ENCODE results near the gene ARHGEF39. TPM values are rescaled to one million over a fixed set of nuclear protein-coding genes. Genes with fewer than 3 reads are reported as not detected.

ARHGEF39 gene
- polyA plus RNA-seq (ENCODE audit: insufficient read length) = 15.4 TPM
- long read RNA-seq, donor 1, partial matches to known transcripts = 0 of 1 reads
- long read RNA-seq, donor 1, other reads (novel, unspliced or antisense) = 0 of 1 reads
- long read RNA-seq, donor 2, partial matches to known transcripts = 0 of 3 reads
- long read RNA-seq, donor 2, other reads (novel, unspliced or antisense) = 0 of 3 reads
- long read RNA-seq, donor 3, partial matches to known transcripts = 25 of 39 reads
- long read RNA-seq, donor 3, other reads (novel, unspliced or antisense) = 11 of 39 reads
- long read RNA-seq, donor 4 = 0 reads
- long read RNA-seq, donor 5, transcript ARHGEF39-201 (9 exons, 3,769 nt) = major isoform, 5 of 5 reads
- long read RNA-seq, donor 5, partial matches to known transcripts = 0 of 5 reads
- long read RNA-seq, donor 5, other reads (novel, unspliced or antisense) = 0 of 5 reads
- long read RNA-seq, donor 6, partial matches to known transcripts = 5 of 33 reads
- long read RNA-seq, donor 6, other reads (novel, unspliced or antisense) = 28 of 33 reads
- long read RNA-seq, donor 7, partial matches to known transcripts = 0 of 2 reads
- long read RNA-seq, donor 7, other reads (novel, unspliced or antisense) = 0 of 2 reads
- long read RNA-seq, donor 8 = 0 reads

DNA sequence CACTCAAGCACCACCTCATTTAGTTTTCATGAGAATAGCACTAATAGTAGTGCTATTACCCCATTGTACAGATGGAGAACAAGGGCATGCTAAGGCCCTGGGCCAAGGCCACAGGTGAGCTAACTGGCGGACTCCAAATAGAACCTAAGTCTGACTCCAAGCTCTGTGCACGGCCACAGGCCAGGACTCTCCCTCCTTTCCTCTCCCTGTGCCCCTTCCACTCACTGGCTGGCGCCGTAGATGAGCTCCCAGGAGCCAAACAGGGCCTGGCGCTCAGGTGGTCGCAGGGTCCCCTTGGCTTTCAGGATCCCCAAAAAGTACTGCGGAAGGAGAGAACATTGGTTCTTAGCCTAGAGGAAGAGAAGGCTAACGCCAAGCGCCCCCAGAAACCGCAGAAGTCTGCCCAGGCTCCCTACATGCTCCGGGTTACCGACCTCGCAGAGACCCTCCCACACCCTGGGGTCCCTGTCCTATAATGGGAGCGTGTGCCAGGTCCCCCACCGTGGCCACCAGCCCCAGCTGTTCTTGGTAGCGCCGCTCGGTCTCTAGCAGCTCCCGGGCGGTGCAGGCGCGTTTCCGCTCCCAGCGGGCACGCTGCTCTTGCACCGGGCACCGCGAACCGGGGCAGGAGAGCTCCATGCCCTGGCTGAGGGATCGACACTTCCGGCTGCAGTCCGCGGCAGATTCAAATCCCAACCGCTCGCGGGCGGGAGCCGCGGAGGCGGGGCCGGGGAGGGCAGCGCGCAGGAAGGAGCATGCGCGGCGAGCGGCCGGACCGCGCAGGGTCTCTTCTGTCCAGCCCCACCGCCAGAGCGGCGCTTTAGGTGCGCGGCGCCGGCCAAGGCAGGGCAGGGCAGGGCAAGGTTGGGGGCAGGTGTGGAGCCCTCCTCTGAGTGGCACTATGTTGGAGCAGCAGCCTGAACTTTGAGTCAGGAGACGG, at the start of gene ARHGEF39:
Gene ARHGEF39 (minus strand): TSS at position 665 of the 940 bp plus-strand sequence. CDS start 26 bp downstream, at position 639.
- peak; percentile 83 for DNase-seq

DNA sequence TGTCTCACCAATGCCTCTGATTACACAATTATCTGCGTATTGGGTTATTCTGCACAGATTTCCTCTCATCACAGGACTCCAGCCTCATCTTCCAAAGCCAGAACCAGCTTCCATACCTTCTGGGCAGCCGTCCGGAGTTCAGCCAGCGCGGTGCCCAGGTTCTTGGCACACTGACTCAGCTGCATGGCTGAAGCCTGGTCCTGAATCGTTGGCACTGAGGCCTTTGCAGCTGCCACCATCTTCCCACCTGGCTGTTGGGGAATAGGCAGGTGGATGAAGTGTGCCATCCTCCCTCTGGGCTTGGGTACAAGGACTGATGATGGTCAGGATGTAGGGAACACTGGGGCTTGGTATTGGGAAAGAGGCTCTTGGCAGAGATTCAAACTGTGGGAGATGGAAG, 49.1 kb upstream of the ARHGEF39 start:
- no peak for DNase-seq

DNA sequence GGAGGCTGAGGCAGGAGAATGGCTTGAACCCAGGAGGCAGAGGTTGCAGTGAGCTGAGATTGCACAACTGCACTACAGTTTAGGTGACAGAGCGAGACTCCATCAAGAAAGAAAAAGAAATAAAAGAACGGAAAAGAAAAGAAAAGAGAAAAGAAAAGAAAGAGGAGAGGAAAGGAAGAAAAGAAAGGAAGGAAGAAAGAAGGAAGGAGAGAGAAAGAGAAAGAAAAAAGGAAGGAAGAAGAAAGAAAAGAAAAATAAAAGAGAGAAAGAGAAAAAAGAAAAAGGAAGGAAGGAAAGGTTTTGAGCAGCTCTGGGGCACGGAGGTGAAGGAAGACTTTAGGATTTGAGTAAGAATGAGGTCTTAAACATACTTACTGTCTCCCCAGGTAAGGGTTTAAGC, 48.6 kb upstream of the ARHGEF39 start:
- DNase-seq = no peak

GRCh38 chr9:35712762-35713400, 47.9 kb upstream of the ARHGEF39 start:
- DNase-seq = no peak

DNA sequence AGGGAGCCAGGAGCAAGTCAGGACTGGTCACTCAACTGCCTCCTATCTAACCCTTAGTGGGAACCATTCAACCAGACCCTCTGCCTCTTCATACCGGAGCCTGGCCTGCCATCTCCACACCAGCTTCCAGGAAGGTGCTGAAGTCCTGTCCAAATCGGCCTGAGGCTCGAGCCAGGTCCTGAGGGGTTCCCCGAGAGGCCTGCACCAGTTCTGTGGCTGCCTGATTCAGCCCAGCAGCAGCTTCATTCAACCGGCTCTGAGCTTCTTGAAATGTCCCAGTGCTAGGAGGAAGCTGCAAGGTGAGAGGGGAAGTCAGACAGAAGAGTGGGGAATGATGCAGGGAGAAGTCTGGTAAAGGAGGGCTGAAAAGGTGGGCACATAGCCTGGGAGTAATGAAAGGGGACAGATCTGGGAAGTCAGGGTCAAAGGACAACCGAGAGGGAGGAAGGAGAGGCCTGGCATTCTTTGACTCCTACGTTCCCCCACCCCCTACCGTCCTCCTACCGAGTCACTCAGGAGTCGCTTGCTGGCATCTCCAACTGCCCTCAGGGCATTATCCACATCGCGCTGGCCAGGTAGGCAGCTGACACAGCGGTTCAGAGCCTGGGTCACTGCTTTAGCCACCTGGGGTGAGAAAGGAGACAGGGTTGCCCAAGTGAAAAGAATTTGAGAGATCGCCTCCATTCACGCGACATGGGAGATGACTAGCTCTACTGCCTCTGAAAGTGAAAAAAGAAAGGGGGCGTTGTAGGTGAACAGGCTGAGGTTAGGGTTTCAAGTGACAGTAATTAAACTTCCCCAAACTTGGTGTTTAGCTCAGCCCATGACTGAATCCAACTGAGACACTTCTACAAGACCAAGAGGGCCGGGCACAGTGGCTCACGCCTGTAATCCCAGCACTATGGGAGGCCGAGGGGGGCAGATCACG, 46.8 kb upstream of the ARHGEF39 start:
- DNase-seq = peak; percentile 30

- DNase-seq = no peak
Observed at GRCh38 chr9:35710818-35711500, 46.0 kb upstream of the ARHGEF39 start.

- no peak for DNase-seq
Observed at GRCh38 chr9:35708146-35708545, 43.2 kb upstream of the ARHGEF39 start.

DNA sequence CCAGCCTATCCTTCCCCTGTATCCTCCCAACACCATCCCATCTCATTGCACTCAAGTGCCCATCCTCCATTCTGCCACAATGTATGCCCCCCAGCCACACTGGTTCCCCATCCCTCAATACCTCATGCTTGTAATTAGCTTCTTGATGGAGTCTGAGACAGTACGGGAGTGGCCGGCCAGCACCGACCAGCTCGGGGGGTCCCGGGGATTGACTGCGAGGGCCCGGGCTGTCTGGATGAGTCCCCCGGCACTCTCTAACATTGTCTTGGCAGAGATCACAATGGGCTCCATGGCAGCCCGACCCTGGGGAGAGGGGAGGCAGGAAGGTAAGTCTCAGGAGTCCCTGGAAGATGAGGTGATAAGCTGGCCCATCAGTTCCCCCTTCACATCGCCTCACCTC, 42.0 kb upstream of the ARHGEF39 start:
- DNase-seq = no peak

GRCh38 chr9:35705836-35706430, 40.9 kb upstream of the ARHGEF39 start:
- DNase-seq = no peak

- no peak for DNase-seq
Observed at GRCh38 chr9:35705372-35705771, 40.4 kb upstream of the ARHGEF39 start.

DNA sequence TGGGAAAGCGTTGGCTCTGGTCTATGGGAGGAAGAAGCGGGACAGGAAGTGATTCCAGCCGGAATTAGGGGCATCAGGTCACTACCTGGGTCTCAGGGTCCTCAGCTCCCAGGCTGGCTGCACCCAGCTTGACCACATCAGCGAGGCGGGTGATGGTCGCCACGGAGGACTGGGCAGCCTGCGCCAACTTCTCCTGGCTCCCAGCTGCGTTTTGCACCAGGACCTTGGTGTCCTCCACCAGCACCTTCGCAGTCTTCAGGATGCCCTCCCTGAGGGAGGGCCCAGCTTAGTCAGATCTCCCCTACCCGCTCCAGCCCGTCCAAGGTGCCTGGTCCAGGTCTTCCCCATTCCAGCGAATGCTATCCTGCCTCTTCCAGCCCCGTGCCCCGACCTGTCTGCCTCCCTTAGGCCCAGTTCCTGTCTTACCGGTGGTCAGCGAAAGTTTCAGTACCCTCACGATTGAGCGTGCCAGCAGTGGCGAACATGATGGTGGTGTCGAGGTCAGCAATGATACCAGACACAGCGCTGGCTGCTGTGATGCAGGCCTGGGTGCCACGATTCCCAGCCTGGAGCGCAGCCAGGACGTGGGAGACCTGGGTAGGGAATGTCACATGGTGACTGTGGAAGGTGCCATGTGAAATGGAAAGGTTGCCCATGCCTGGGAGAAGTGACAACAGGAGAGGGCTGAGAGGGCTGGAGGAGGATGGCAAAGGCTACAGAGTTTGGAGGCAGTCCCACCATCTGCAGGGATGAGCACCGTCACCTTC, 39.1 kb upstream of the ARHGEF39 start:
- DNase-seq = no peak

DNA sequence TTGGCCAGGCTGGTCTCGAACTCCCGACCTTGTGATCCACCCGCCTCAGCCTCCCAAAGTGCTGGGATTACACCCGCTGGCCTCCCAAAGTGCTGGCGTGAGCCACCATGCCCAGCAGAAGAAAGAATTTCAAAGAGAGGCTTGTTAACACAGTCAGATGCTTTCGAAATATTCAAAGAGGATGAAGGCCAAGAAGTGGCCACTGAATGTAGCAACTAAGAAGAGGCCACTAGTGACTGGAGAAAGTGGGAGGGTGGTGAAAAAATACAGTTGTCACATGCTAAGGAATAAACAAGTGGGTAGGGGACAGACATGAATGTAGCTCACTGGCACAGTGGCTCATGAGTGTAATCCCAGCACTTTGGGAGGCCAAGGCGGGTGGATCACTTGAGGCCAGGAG, 37.7 kb upstream of the ARHGEF39 start:
- DNase-seq = no peak

- no peak for DNase-seq
Observed at GRCh38 chr9:35700942-35701341, 35.9 kb upstream of the ARHGEF39 start.

DNA sequence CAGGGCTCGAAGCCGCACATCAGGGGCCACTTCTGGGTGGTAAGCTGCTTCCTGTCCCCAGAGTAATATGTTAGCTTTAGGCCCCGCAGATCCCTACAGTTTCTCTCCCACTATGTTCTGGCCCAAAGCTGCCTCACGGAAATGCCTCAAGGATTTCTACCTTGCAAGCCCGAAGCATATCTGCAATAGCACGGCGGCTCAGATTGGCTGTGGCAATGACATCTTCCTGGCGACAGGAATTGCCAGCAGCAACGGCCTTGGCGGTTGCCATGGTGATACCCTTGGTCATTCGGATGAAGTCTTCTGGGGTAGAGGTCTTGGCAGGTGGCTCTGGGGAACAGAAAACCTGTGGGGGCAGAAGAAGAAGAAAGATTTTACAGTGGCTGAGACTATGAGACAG, 35.0 kb upstream of the ARHGEF39 start:
- DNase-seq = no peak

- no peak for DNase-seq
Observed at GRCh38 chr9:35698231-35698630, 33.2 kb upstream of the ARHGEF39 start.

GRCh38 chr9:35697486-35697885, 32.5 kb upstream of the ARHGEF39 start:
- DNase-seq = no peak

DNA sequence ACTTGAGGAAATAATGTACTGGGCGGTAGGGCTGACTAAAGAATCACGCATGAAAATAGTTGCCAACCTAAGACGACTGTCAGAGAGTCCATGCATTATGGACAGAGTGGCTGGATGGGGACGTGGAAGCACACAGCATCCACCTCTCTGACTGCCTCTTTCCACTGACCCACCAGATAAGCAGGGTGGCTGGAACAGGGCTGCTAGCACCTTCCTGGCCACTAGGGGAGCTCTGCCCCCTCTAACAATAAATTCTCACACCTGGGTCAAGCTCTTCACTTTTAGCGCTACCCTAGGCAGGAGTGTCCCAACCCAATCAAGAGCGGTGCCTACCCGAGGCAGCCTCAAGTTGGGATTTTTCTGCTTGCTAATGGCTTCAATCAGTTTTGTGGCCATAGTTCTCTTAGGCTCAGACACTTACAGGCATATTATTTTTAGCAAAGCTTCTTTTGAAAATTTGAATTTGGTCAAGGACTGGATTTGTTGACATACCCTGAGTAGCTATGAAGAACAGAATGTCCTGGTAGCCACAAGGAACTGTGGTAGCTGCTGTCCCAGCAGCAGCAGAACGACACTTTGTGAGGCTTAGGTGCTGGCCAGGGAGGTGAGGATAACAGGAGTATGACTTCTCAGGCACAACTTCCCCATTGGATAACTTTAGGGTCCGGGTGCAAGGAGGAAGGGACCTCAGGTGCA, 31.7 kb upstream of the ARHGEF39 start:
- no peak for DNase-seq

DNA sequence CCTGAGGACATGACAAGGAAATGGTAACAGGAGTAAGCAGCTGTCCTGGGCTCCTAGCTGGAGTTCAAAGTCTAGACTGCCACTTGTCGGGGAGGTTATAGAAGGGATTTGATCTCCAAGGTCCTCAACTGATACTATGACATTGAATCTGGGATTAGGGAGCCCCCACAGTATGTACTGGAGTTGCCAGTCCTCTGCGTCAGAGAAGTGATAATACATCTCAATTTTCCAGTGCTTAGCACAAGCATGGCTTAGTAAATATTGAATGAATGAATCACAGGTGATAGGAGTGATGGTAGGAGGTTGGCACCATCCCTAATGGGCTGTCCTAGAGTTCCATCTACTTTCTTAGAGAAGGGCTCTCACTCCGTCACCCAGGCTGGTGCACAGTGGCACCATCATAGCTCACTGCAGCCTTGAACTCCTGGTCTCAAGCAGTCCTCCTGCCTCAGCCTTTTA, 31.0 kb upstream of the ARHGEF39 start:
- no peak for DNase-seq

All from left kidney (tissue), 8 donors.